HEK293T (cell line): ENCODE results near the gene LIN54.

ENCODE experiments used
- CTCF ChIA-PET: fragments of 350-600 bp; formaldehyde crosslinking; extraction: SDS; loops from one replicate; lab custom pipeline; 2021; ENCODE audit warnings: antibody characterized with exemption, inconsistent platforms; lab: Yijun Ruan, JAX
- POLR2A ChIA-PET: fragments of 350-600 bp; formaldehyde crosslinking; extraction: SDS; loops from one replicate; lab custom pipeline; 2020; ENCODE audit warnings: antibody characterized with exemption, inconsistent platforms; lab: Yijun Ruan, JAX
- DNase-seq: peaks from one replicate; pipeline ENCODE4 v3.0.0; 2012; ENCODE audit warnings: mixed read lengths; ENCODE audit errors: extremely low spot score
- ARNT ChIP-seq: fragments of 450-650 bp; IDR thresholded peaks from 2 replicates; pipeline ENCODE4 v1.6.1; 2017; ENCODE audit warnings: mild to moderate bottlenecking
- BHLHE40 ChIP-seq: fragments of 450-650 bp; IDR thresholded peaks from 2 replicates; pipeline ENCODE4 v1.6.1; 2016; ENCODE audit warnings: mild to moderate bottlenecking, moderate library complexity, borderline replicate concordance
- CTBP1 ChIP-seq: fragments of 450-650 bp; IDR thresholded peaks from 2 replicates; pipeline ENCODE4 v1.6.1; 2016; ENCODE audit warnings: borderline replicate concordance
- ELF4 ChIP-seq: fragments of 450-650 bp; IDR thresholded peaks from 2 replicates; pipeline ENCODE4 v1.6.1; 2017; ENCODE audit warnings: antibody characterized with exemption
- FOXA1 ChIP-seq: fragments of 450-650 bp; IDR thresholded peaks from 2 replicates; pipeline ENCODE4 v1.6.1; 2016; ENCODE audit warnings: mild to moderate bottlenecking
- FOXK2 ChIP-seq: fragments of 450-650 bp; IDR thresholded peaks from 2 replicates; pipeline ENCODE4 v1.6.1; 2016; ENCODE audit warnings: mild to moderate bottlenecking
- FOXM1 ChIP-seq: fragments of 450-650 bp; IDR thresholded peaks from 2 replicates; pipeline ENCODE4 v1.6.1; 2017; ENCODE audit warnings: mild to moderate bottlenecking, borderline replicate concordance
- HDGF ChIP-seq: fragments of 450-650 bp; IDR thresholded peaks from 2 replicates; pipeline ENCODE4 v1.6.1; 2017; ENCODE audit warnings: antibody characterized with exemption, borderline replicate concordance
- L3MBTL2 ChIP-seq: fragments of 450-650 bp; conservative IDR thresholded peaks from 2 replicates; pipeline ENCODE4 v1.6.1; 2016; ENCODE audit warnings: mild to moderate bottlenecking
- LEF1 ChIP-seq: fragments of 450-650 bp; IDR thresholded peaks from 2 replicates; pipeline ENCODE4 v1.6.1; 2017; ENCODE audit warnings: mild to moderate bottlenecking, borderline replicate concordance
- NFRKB ChIP-seq: fragments of 450-650 bp; IDR thresholded peaks from 2 replicates; pipeline ENCODE4 v1.6.1; 2016; ENCODE audit warnings: mild to moderate bottlenecking, moderate library complexity
- SP1 ChIP-seq: fragments of 450-650 bp; IDR thresholded peaks from 2 replicates; pipeline ENCODE4 v1.6.1; 2017
- SUZ12 ChIP-seq: fragments of 450-650 bp; IDR thresholded peaks from 2 replicates; pipeline ENCODE4 v1.6.1; 2016; ENCODE audit warnings: mild to moderate bottlenecking
- TARDBP ChIP-seq: fragments of 450-650 bp; IDR thresholded peaks from 2 replicates; pipeline ENCODE4 v1.6.1; 2016
- ZNF384 ChIP-seq: fragments of 450-650 bp; IDR thresholded peaks from 2 replicates; pipeline ENCODE4 v1.6.1; 2016
- TF ChIP-seq, protein P1 (sequence below): fragments of 450-650 bp; IDR thresholded peaks from 2 replicates; pipeline ENCODE4 v1.6.1; 2016

The LIN54 gene

DNA sequence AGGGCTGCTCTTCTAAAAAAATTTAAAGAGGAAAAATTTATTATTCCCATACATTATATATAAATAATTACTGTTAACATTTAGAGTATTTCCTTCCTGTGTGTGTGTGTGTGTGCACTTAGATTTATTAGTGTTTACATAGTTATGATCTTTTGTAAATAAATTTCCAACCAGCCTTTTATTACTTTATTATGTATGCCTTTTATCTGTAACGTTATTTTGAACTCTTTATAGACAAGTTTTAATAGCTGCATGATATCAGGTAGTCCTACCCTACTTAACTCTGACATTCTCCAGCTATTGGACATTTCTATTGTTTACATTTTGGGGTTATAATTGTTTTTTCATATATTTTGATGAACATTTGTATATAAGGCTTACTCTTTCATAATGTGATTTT, 101.3 kb downstream of the LIN54 start:
- DNase-seq = no peak
- ChIA-PET POLR2A (interaction anchor here (1.6 kb wide), 1 partner anchor 9 kb away, joined by 6 read pairs; the partner anchor contains the start of gene THAP9), CTCF (no interaction called here)
- TF ChIP-seq HDGF (no peak), TARDBP (no peak), ARNT (no peak), ZNF384 (no peak), L3MBTL2 (no peak), LEF1 (no peak), CTBP1 (no peak), FOXK2 (no peak), SP1 (no peak), SUZ12 (no peak), NFRKB (no peak), FOXA1 (no peak), FOXM1 (no peak), BHLHE40 (no peak), ELF4 (no peak)
- TF ChIP-seq, protein P1, sequence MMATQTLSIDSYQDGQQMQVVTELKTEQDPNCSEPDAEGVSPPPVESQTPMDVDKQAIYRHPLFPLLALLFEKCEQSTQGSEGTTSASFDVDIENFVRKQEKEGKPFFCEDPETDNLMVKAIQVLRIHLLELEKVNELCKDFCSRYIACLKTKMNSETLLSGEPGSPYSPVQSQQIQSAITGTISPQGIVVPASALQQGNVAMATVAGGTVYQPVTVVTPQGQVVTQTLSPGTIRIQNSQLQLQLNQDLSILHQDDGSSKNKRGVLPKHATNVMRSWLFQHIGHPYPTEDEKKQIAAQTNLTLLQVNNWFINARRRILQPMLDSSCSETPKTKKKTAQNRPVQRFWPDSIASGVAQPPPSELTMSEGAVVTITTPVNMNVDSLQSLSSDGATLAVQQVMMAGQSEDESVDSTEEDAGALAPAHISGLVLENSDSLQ = no peak

DNA sequence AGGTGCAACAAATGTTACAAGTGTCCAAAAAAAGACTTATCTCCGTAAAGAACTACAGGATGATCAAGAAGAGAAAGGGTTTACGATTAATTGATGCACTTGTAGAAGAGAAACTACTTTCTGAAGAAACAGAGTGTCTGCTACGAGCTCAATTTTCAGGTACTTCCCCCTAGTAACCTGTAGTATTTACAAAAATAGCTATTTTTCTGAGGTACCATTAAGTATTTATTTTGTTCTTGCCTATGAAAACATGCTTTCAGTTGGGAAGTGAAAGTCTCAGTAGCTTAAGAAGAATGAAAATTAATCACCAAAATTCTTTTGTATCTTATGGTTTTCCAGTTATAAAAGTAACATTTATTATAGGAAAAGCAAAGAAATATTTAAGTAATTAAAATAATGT, 104.2 kb downstream of the LIN54 start:
- no peak for DNase-seq
- TF ChIP-seq SUZ12 (no peak), NFRKB (no peak), TARDBP (no peak), BHLHE40 (no peak), FOXA1 (no peak), ZNF384 (no peak), HDGF (no peak), SP1 (no peak), L3MBTL2 (no peak), FOXK2 (no peak), FOXM1 (no peak), LEF1 (no peak), ARNT (no peak), CTBP1 (no peak), ELF4 (no peak)
- TF ChIP-seq, protein P1 = no peak
- ChIA-PET POLR2A (interaction anchor here (0.7 kb wide), 1 partner anchor 106 kb away, joined by 3 read pairs; no protein-coding TSS in a partner anchor), CTCF (no interaction called here)

DNA sequence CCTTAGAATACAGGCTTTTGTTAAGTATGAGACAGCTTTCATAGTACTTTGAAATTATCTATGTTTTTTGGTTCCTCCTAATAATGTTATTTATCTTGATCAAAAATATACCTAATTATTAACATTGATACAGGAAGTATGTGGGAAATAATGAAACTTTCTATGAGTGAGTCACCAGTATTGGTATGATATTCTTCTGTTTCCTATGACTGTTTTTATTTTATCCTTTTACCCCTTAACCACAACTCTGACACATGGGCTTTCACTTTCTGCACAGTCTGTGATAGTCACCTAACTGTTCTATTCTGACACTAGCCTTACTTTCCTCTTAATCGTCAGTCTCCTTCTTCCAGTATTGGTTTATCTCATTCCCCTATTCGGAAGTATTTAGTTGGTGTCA, 105.4 kb downstream of the LIN54 start:
- POLR2A ChIA-PET = no interaction called here
- CTCF ChIA-PET = no interaction called here
- DNase-seq = no peak
- TF ChIP-seq FOXK2 (no peak), LEF1 (no peak), ELF4 (no peak), L3MBTL2 (no peak), SP1 (no peak)

DNA sequence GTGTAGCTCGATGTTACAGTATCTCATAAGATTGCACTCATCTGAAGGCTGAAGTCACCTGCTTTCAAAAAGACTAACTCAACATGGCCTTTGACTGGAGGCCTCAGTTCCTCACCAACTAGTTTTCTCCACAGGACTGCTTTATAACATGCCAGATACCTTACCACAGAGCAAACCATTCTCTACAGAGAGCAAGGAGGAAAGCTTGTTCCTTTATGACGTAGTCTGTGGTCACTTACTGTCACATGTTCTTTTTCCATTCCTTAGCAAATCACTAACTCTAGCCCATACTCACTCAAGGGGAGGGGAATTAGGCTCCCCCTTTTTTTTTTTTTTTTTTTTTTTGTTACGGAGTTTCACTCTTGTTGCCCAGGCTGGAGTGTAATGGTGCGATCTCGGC, 106.9 kb downstream of the LIN54 start:
- CTCF ChIA-PET = interaction anchor here (1.2 kb wide), 1 partner anchor 27 kb away, joined by 3 read pairs; no protein-coding TSS in a partner anchor
- POLR2A ChIA-PET = no interaction called here
- TF ChIP-seq HDGF = no peak
- no peak for TF ChIP-seq CTBP1
- no peak for TF ChIP-seq ZNF384
- no peak for TF ChIP-seq FOXA1
- no peak for TF ChIP-seq SUZ12
- no peak for TF ChIP-seq FOXM1
- TF ChIP-seq ARNT = no peak
- TF ChIP-seq ELF4 = no peak
- no peak for TF ChIP-seq L3MBTL2
- TF ChIP-seq, protein P1 = no peak
- TF ChIP-seq TARDBP = no peak
- no peak for TF ChIP-seq FOXK2
- TF ChIP-seq BHLHE40 = no peak
- no peak for TF ChIP-seq LEF1
- TF ChIP-seq SP1 = no peak
- TF ChIP-seq NFRKB = no peak
- no peak for DNase-seq

DNA sequence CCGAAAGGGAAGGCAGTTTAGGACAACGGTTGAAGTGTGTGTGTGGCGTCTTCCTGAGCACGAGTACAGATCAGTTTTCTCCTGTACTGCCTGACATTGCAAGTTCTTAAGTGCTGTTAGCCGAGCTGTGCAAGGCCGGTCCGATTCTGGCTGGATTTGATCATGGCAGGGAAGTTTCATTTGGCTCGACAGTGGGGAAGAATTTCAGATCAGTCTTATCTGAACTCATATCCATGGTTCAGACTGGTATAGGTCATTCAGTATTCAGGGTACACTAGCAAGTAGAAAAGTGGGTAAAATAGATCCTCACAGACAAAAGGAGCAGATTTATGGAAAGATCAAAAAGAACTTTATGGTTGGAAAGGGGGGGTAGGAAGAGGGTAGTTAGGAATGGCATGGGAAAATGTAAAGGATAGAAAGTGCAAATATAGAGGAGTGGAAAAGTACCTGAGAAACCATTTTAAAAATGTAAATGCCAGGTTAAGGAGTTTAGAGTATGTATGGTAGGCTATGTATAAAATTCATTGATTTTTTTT, 109.4 kb downstream of the LIN54 start:
- ChIA-PET POLR2A (interaction anchor here (0.6 to 2.9 kb wide), 16 partner anchors 8 to 518 kb away, joined by 3 to 39 read pairs (median 6); partner anchors contain the start of genes COPS4, LIN54 and SEC31A), CTCF (no interaction called here)
- TF ChIP-seq L3MBTL2 (0 out of 2 replicates have a peak, but pooled peaks have one; percentile 3), SUZ12 (no peak)

DNA sequence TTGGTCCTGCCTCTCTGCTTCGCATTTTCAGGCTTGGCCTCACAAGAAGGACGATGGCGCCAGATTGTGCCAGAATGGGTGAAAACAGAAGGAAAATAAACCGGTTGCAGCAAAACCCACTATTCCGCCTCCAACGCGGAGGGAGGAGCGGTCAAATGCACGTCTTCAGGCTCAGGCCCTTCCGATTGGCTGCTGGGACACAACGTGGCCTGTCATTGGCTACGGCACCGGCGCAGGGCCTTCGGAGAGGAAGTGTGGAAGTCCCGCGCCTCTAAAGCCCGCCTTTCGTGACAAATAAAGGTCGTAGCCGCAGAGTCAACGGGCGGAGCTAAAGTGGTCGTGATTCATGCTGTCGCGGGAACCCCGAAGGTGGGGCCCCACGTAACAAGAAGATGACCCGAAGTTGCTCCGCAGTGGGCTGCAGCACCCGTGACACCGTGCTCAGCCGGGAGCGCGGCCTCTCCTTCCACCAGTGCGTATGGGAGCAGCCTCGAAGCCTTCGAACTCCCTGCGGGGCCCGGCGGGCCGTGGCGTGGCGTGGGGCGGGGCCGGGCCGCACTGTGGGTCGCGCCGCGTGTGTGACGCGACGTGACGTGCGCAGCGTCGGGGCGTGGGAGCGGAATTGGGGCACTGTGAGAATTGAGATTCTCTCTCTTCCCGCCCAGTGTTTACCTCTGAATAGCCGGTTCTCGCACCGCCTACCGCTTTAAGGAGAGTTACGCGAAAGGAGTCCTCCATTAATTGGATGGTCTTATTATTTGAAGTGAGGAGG, 110.0 kb downstream of the LIN54 start, which contains the start of gene THAP9:
Gene THAP9, plus strand, starts transcription at position 325 of the 772 bp plus-strand sequence. Its CDS starts 68 bp downstream, at position 393.
- DNase-seq = peak; percentile 88
- POLR2A ChIA-PET = interaction anchor here (0.6 to 2.9 kb wide), 18 partner anchors 9 to 517 kb away, joined by 3 to 39 read pairs (median 6); partner anchors contain the start of genes COPS4, LIN54 and SEC31A
- peak; percentile 87 for TF ChIP-seq LEF1
- no peak for TF ChIP-seq CTBP1
- TF ChIP-seq TARDBP = peak; percentile 99
- TF ChIP-seq ZNF384 = no peak
- peak; percentile 82 for TF ChIP-seq ELF4
- TF ChIP-seq FOXK2 = no peak
- TF ChIP-seq, protein P1 = peak; percentile 92
- peak; percentile 7; the same call in 1 of the 2 replicates for TF ChIP-seq FOXM1
- no peak for TF ChIP-seq HDGF
- TF ChIP-seq NFRKB = no peak; the same call in 1 of the 2 replicates
- TF ChIP-seq ARNT = no peak
- no peak for TF ChIP-seq FOXA1
- TF ChIP-seq SP1 = no peak
- TF ChIP-seq BHLHE40 = no peak
- TF ChIP-seq SUZ12 = no peak
- TF ChIP-seq L3MBTL2 = peak; percentile 60; the same call in 1 of the 2 replicates
- CTCF ChIA-PET = interaction anchor here (0.6 kb wide), 2 partner anchors 354 to 571 kb away, joined by 3 read pairs; no protein-coding TSS in a partner anchor

More for the DNA sequence above, 109.4 kb downstream of the LIN54 start:
- no peak for DNase-seq
